ENCODE results near the gene IQCF2. TPM values are rescaled to one million over a fixed set of nuclear protein-coding genes. Genes with fewer than 3 reads are reported as not detected.

IQCF2 gene
- total RNA-seq, 2 donors from 2014 or later, result not detected

DNA sequence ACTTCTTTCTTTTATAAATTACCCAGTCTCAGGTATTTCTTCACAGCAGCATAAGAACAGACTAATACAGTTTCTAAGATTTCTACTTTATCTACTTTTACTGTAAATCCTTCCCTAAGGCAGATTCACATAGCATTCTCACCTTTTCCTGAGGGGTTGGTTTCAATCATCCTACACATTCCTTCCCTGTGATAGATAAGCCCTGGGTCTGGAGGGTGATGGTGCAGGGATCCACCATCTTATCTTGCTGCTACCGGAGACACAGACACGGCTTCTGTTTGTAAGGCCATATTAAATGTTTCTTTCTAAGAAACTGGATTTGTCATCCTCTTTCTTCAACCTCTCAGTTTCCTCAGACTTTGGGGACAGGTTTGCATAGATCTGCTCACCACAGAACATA, 7.9 kb downstream of the IQCF2 start:
- Histone ChIP-seq H3K4me1 (ENCODE audit: control insufficient read depth in 1 of 2, low read depth in 2 of 2) (no peaks in the 10 kb centered on the region), H3K27ac (no peak overlapping the region), H3K36me3 (no peaks in the 10 kb centered on the region), H3K9me3 (no peaks in the 10 kb centered on the region), H3K4me3 (no peak overlapping the region), H3K27me3 (replicated peaks; ENCODE audit: insufficient read depth) (no peaks in the 10 kb centered on the region)
- TF ChIP-seq CTCF (IDR thresholded peaks at IDR 0.05), result no peak
- DNase-seq (ENCODE audit: low spot score) (no peak), ATAC-seq (ENCODE audit: insufficient number of reproducible peaks, low FRiP score, low read depth) (no peak)

- Histone ChIP-seq H3K4me3 (no peak overlapping the region), H3K4me1 (ENCODE audit: control insufficient read depth in 1 of 2, low read depth in 2 of 2) (no peaks in the 10 kb centered on the region), H3K9me3 (no peaks in the 10 kb centered on the region), H3K36me3 (no peaks in the 10 kb centered on the region), H3K27ac (no peak overlapping the region), H3K27me3 (replicated peaks; ENCODE audit: insufficient read depth) (no peaks in the 10 kb centered on the region)
- ATAC-seq (ENCODE audit: insufficient number of reproducible peaks, low FRiP score, low read depth) (no peak), DNase-seq (ENCODE audit: low spot score) (no peak)
- TF ChIP-seq CTCF (IDR thresholded peaks at IDR 0.05), result no peak
These were observed 11.9 kb downstream of the IQCF2 start for GRCh38 chr3:51873253-51873766.

GRCh38 chr3:51873876-51874275, 12.5 kb downstream of the IQCF2 start:
- ATAC-seq (ENCODE audit: insufficient number of reproducible peaks, low FRiP score, low read depth) (no peak), DNase-seq (ENCODE audit: low spot score) (no peak)
- Histone ChIP-seq H3K36me3 (no peaks in the 10 kb centered on the region), H3K9me3 (no peaks in the 10 kb centered on the region), H3K27ac (no peak overlapping the region), H3K27me3 (replicated peaks; ENCODE audit: insufficient read depth) (no peaks in the 10 kb centered on the region), H3K4me3 (no peak overlapping the region), H3K4me1 (ENCODE audit: control insufficient read depth in 1 of 2, low read depth in 2 of 2) (no peaks in the 10 kb centered on the region)
- TF ChIP-seq CTCF (IDR thresholded peaks at IDR 0.05), result no peak

DNA sequence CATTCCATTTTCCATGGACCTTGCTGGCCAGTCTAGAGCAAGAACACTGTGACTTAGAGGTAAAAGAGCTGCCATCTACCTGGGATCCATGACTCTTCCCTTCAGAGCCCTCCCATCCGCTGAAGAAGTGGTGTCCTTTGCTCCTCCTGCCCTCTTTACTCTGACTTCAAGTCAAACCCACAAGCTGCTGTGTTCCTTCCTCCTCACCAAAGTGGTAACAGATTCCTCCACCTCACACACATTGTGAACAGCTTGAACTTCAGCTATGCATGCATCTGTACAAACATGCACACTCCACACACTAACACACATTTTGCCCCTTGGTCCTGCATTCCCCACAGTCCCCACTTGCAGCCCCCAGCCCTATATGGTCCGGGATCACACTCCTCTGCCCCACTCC, 13.0 kb downstream of the IQCF2 start:
- no peak for TF ChIP-seq CTCF (IDR thresholded peaks at IDR 0.05)
- Histone ChIP-seq H3K36me3 (no peaks in the 10 kb centered on the region), H3K9me3 (no peaks in the 10 kb centered on the region), H3K27ac (no peak overlapping the region), H3K4me1 (ENCODE audit: control insufficient read depth in 1 of 2, low read depth in 2 of 2) (no peaks in the 10 kb centered on the region), H3K4me3 (no peak overlapping the region), H3K27me3 (replicated peaks; ENCODE audit: insufficient read depth) (no peaks in the 10 kb centered on the region)
- ATAC-seq (ENCODE audit: insufficient number of reproducible peaks, low FRiP score, low read depth), result no peak
- no peak for DNase-seq (ENCODE audit: low spot score)

DNA sequence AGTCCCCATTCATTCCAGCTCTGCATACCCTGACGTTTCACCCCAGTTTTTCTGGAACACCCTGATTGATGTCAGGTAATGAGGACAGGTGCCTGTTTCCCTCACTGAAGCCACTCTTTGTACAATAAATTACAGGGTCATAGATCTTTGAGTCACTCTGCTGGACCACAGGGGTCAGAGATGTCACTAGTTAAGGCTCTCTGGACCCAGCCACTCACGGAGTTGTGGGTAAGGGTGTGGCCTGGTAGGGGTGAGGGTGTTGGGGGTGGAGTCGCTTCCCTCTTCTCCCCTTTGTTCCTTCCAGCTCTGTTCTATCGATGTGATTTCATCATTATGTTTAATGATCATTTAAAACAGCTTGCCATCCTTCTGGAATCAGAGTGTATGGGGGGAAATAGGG, 13.5 kb downstream of the IQCF2 start:
- no peak overlapping the region for H3K4me3 ChIP-seq
- H3K27ac ChIP-seq, result no peak overlapping the region
- H3K4me1 ChIP-seq (ENCODE audit: control insufficient read depth in 1 of 2, low read depth in 2 of 2), result no peaks in the 10 kb centered on the region
- no peaks in the 10 kb centered on the region for H3K27me3 ChIP-seq (replicated peaks; ENCODE audit: insufficient read depth)
- H3K9me3 ChIP-seq, result no peaks in the 10 kb centered on the region
- no peaks in the 10 kb centered on the region for H3K36me3 ChIP-seq
- DNase-seq (ENCODE audit: low spot score) (no peak), ATAC-seq (ENCODE audit: insufficient number of reproducible peaks, low FRiP score, low read depth) (no peak)
- no peak for TF ChIP-seq CTCF (IDR thresholded peaks at IDR 0.05)
